Measurements from ENCODE around the gene KLF7.

GRCh38 chr2:207132019-207132418 lies 33.7 kb downstream of the KLF7 start:
- TF ChIP-seq POLR2A (IDR thresholded peaks at IDR 0.05) (no peak), CTCF (IDR thresholded peaks at IDR 0.05) (no peak)
